Breast epithelium (tissue), 3 donors: ENCODE data around the gene HNRNPAB.

ENCODE experiments used
- POLR2A ChIP-seq: fragments of 450-650 bp; IDR thresholded peaks from one replicate; pipeline ENCODE4 v1.6.1; 2016; ENCODE audit warnings: antibody characterized with exemption, mild to moderate bottlenecking, moderate library complexity
- POLR2AphosphoS5 ChIP-seq, 3 donors: sonication (generic); formaldehyde crosslinking; IDR thresholded peaks; one replicate each; pipeline ENCODE4 v1.6.1; 2017; ENCODE audit warnings: antibody characterized with exemption in 3 of 3
- TF ChIP-seq, protein P1 (sequence below), 3 donors: fragments of 450-650 bp; IDR thresholded peaks; one replicate each; pipeline ENCODE4 v1.5.1; 2016 to 2017; ENCODE audit warnings: antibody characterized with exemption in 3 of 3, mild to moderate bottlenecking in 3 of 3, moderate library complexity in 3 of 3

GRCh38 chr5:178209334-178210072, 5.2 kb downstream of the HNRNPAB start:
- TF ChIP-seq, protein P1, sequence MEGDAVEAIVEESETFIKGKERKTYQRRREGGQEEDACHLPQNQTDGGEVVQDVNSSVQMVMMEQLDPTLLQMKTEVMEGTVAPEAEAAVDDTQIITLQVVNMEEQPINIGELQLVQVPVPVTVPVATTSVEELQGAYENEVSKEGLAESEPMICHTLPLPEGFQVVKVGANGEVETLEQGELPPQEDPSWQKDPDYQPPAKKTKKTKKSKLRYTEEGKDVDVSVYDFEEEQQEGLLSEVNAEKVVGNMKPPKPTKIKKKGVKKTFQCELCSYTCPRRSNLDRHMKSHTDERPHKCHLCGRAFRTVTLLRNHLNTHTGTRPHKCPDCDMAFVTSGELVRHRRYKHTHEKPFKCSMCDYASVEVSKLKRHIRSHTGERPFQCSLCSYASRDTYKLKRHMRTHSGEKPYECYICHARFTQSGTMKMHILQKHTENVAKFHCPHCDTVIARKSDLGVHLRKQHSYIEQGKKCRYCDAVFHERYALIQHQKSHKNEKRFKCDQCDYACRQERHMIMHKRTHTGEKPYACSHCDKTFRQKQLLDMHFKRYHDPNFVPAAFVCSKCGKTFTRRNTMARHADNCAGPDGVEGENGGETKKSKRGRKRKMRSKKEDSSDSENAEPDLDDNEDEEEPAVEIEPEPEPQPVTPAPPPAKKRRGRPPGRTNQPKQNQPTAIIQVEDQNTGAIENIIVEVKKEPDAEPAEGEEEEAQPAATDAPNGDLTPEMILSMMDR (IDR thresholded peaks at IDR 0.05) = no peak
- TF ChIP-seq POLR2A (no peak), POLR2AphosphoS5 (IDR thresholded peaks at IDR 0.05) (no peak)
